H9 (cell line): ENCODE data around the gene CEP89. TPM values are rescaled to one million over a fixed set of nuclear protein-coding genes. Genes with fewer than 3 reads are reported as not detected.

Source experiments
- DNase-seq: peaks from one replicate; pipeline ENCODE4 v3.0.0-alpha.2; 2017
- H2AFZ ChIP-seq: one replicate; pipeline ENCODE4 v1.6.1; 2013; ENCODE audit warnings: mild to moderate bottlenecking, low read length, control low read depth, moderate library complexity
- H2AK5ac ChIP-seq: 2 replicates; pipeline ENCODE4 v1.6.1; 2013; ENCODE audit warnings: low read length, control low read depth, mixed read lengths; ENCODE audit not compliant: insufficient read length
- H2BK120ac ChIP-seq: one replicate; pipeline ENCODE4 v1.6.1; 2013; ENCODE audit warnings: low read depth, mild to moderate bottlenecking, low read length, control low read depth, inconsistent platforms; ENCODE audit not compliant: poor library complexity, severe bottlenecking
- H2BK12ac ChIP-seq: 2 replicates; pipeline ENCODE4 v1.6.1; 2013; ENCODE audit warnings: low read length, control low read depth, mixed read lengths, low read depth; ENCODE audit not compliant: insufficient read length
- H2BK15ac ChIP-seq: 2 replicates; pipeline ENCODE4 v1.6.1; 2013; ENCODE audit warnings: low read depth, low read length, control low read depth
- H2BK20ac ChIP-seq: one replicate; pipeline ENCODE4 v1.6.1; 2013; ENCODE audit warnings: low read depth, mild to moderate bottlenecking, low read length, control low read depth, inconsistent platforms; ENCODE audit not compliant: poor library complexity, severe bottlenecking
- H2BK5ac ChIP-seq: 2 replicates; pipeline ENCODE4 v1.6.1; 2013; ENCODE audit warnings: low read length, control low read depth, mixed read lengths; ENCODE audit not compliant: insufficient read length
- H3K14ac ChIP-seq: 2 replicates; pipeline ENCODE4 v1.6.1; 2013; ENCODE audit warnings: low read length, control low read depth; ENCODE audit not compliant: insufficient read depth
- H3K18ac ChIP-seq: 2 replicates; pipeline ENCODE4 v1.6.1; 2013; ENCODE audit warnings: low read depth, mild to moderate bottlenecking, mixed read lengths, low read length, control low read depth; ENCODE audit not compliant: insufficient read length
- H3K23ac ChIP-seq: 2 replicates; pipeline ENCODE4 v1.6.1; 2013; ENCODE audit warnings: low read length, control low read depth, mixed read lengths, low read depth; ENCODE audit not compliant: insufficient read length
- H3K23me2 ChIP-seq: 2 replicates; pipeline ENCODE4 v1.6.1; 2013; ENCODE audit warnings: low read depth, mild to moderate bottlenecking, mixed read lengths, low read length, control low read depth; ENCODE audit not compliant: insufficient read length, poor library complexity, severe bottlenecking
- H3K27ac ChIP-seq: 2 replicates; pipeline ENCODE4 v1.5.1; 2013; ENCODE audit warnings: low read length, control low read depth, mixed read lengths, low read depth; ENCODE audit not compliant: insufficient read length
- H3K27me3 ChIP-seq: 2 replicates; pipeline ENCODE4 v1.6.1; 2013; ENCODE audit warnings: low read length, control low read depth, inconsistent platforms; ENCODE audit not compliant: insufficient read depth
- H3K4ac ChIP-seq: 2 replicates; pipeline ENCODE4 v1.6.1; 2013; ENCODE audit warnings: low read depth, mild to moderate bottlenecking, control low read depth, inconsistent platforms, low read length, moderate library complexity
- H3K4me1 ChIP-seq: 2 replicates; pipeline ENCODE4 v1.6.1; 2013; ENCODE audit warnings: low read length, control low read depth, inconsistent platforms; ENCODE audit not compliant: insufficient read depth
- H3K4me2 ChIP-seq: 2 replicates; pipeline ENCODE4 v1.6.1; 2013; ENCODE audit warnings: low read length, control low read depth, mixed read lengths; ENCODE audit not compliant: insufficient read length, insufficient read depth
- H3K56ac ChIP-seq: 2 replicates; pipeline ENCODE4 v1.6.1; 2013; ENCODE audit warnings: low read depth, mild to moderate bottlenecking, mixed read lengths, low read length, control low read depth; ENCODE audit not compliant: insufficient read length
- H3K79me1 ChIP-seq: 2 replicates; pipeline ENCODE4 v1.6.1; 2013; ENCODE audit warnings: low read depth, mild to moderate bottlenecking, moderate library complexity, low read length, control low read depth, inconsistent platforms; ENCODE audit not compliant: insufficient read depth, poor library complexity, severe bottlenecking
- H3K79me2 ChIP-seq: 2 replicates; pipeline ENCODE4 v1.6.1; 2013; ENCODE audit warnings: low read length, control low read depth, inconsistent platforms; ENCODE audit not compliant: insufficient read depth
- H3K9ac ChIP-seq: 2 replicates; pipeline ENCODE4 v1.6.1; 2013; ENCODE audit warnings: low read length, control low read depth, mixed read lengths; ENCODE audit not compliant: insufficient read length; ENCODE audit errors: extremely low read depth
- H3K9me3 ChIP-seq: one replicate; pipeline ENCODE4 v1.6.1; 2013; ENCODE audit warnings: low read depth, low read length, inconsistent platforms; ENCODE audit not compliant: control insufficient read depth
- H3T11ph ChIP-seq: one replicate; pipeline ENCODE4 v1.6.1; 2013; ENCODE audit warnings: mild to moderate bottlenecking, low read length, control low read depth, inconsistent platforms
- H4K20me1 ChIP-seq: one replicate; pipeline ENCODE4 v1.6.1; 2013; ENCODE audit not compliant: control insufficient read depth, insufficient read length, insufficient read depth
- H4K5ac ChIP-seq: 2 replicates; pipeline ENCODE4 v1.6.1; 2013; ENCODE audit warnings: low read depth, mild to moderate bottlenecking, mixed read lengths, low read length, control low read depth; ENCODE audit not compliant: insufficient read length
- H4K8ac ChIP-seq: replicated peaks from 2 replicates; pipeline ENCODE4 v1.6.1; 2013; ENCODE audit warnings: low read length, control low read depth, mixed read lengths, low read depth; ENCODE audit not compliant: insufficient read length
- H4K91ac ChIP-seq: 2 replicates; pipeline ENCODE4 v1.6.1; 2013; ENCODE audit warnings: low read depth, mild to moderate bottlenecking, moderate library complexity, mixed read lengths, low read length, control low read depth; ENCODE audit not compliant: insufficient read length
- H3K27ac Mint-ChIP-seq, 3 experiments: 2 replicates in 2 of 3; 3 replicates in 1 of 3; pipeline ENCODE4 v1.8.0; 2020 to 2021; ENCODE audit warnings: mixed read lengths in 3 of 3, mild to moderate bottlenecking in 1 of 3, moderate library complexity in 1 of 3
- H3K27me3 Mint-ChIP-seq: 2 replicates; pipeline ENCODE4 v1.8.0; 2021; ENCODE audit warnings: low read depth, mild to moderate bottlenecking, moderate library complexity, mixed read lengths
- H3K36me3 Mint-ChIP-seq, 3 experiments: 2 replicates in 2 of 3; 3 replicates in 1 of 3; pipeline ENCODE4 v1.8.0; 2020 to 2021; ENCODE audit warnings: low read depth in 3 of 3, mixed read lengths in 3 of 3; ENCODE audit not compliant: insufficient read depth in 1 of 3
- H3K4me1 Mint-ChIP-seq, 2 experiments: 2 replicates each; pipeline ENCODE4 v1.8.0; 2020; ENCODE audit warnings: mixed read lengths in 2 of 2
- H3K4me3 Mint-ChIP-seq, 2 experiments: 2 replicates in 1 of 2; 3 replicates in 1 of 2; pipeline ENCODE4 v1.8.0; 2020 to 2021; ENCODE audit warnings: mild to moderate bottlenecking in 2 of 2, mixed read lengths in 2 of 2, moderate library complexity in 1 of 2
- H3K9me3 Mint-ChIP-seq, 2 experiments: 2 replicates in 1 of 2; 3 replicates in 1 of 2; pipeline ENCODE4 v1.8.0; 2020; ENCODE audit warnings: mild to moderate bottlenecking in 2 of 2, mixed read lengths in 2 of 2, moderate library complexity in 1 of 2
- CTCF ChIP-seq: fragments of 200-600 bp; sonication (generic); conservative IDR thresholded peaks from 3 replicates; pipeline ENCODE4 v1.8.0; 2021; ENCODE audit warnings: antibody characterized with exemption, mild to moderate bottlenecking
- WGBS: extraction: QIAGEN DNeasy Blood & Tissue Kit; methylation state at CpG from one replicate; pipeline ENCODE4 v1.1.7; 2013; ENCODE audit warnings: missing lambda C conversion rate, low lambda C conversion rate, mixed read lengths; ENCODE audit not compliant: insufficient read length; ENCODE audit errors: extremely low coverage; 5-methylcytosine and 5-hydroxymethylcytosine counted together
- total RNA-seq: library from RNA; stranded (reverse); gene quantifications from 2 replicates; pipeline ENCODE4 v1.2.1, GENCODE V29; 2021

CEP89 gene
- total RNA-seq, 1 experiment from 2014 or later, result 22.1 TPM

GRCh38 chr19:32911467-32911866 lies 60.3 kb downstream of the CEP89 start:
- no peak for DNase-seq
- Histone ChIP-seq H3K4me1 (no peaks in the 10 kb centered on the region), H4K91ac (no peak overlapping the region), H2AFZ (no peak overlapping the region), H3K14ac (no peak overlapping the region), H3T11ph (no peak overlapping the region), H2BK120ac (no peak overlapping the region), H4K8ac (no peak overlapping the region), H3K27me3 (no peaks in the 10 kb centered on the region), H3K27ac (no peak overlapping the region), H4K20me1 (no peaks in the 10 kb centered on the region), H3K18ac (no peak overlapping the region), H3K4ac (no peak overlapping the region), H3K79me1 (no peaks in the 10 kb centered on the region), H3K23me2 (no peaks in the 10 kb centered on the region), H2BK12ac (no peak overlapping the region), H2AK5ac (no peak overlapping the region), H3K4me2 (no peak overlapping the region), H3K56ac (no peak overlapping the region), H3K9ac (no peak overlapping the region), H2BK20ac (no peak overlapping the region), H2BK5ac (no peak overlapping the region), H4K5ac (no peak overlapping the region), H2BK15ac (no peak overlapping the region), H3K23ac (no peak overlapping the region), H3K79me2 (no peaks in the 10 kb centered on the region), H3K9me3 (no peaks in the 10 kb centered on the region)
- Mint-ChIP-seq H3K4me1 (no peaks in the 10 kb centered on the region), H3K36me3 (peaks cover 0 to 7% (median 0%) of the 10 kb centered on the region in 3 experiments; a peak in 2 of 7 replicates), H3K27me3 (no peaks in the 10 kb centered on the region), H3K27ac (peak overlapping the region in 2 of 3 experiments; percentile 42 to 68; a peak in 2 of 7 replicates), H3K4me3 (no peak overlapping the region), H3K9me3 (no peaks in the 10 kb centered on the region)
- TF ChIP-seq CTCF, result no peak
- WGBS, result no CpG with 5 or more reads among the region's 4 CpGs
